GM23338 (cell line): Measurements from ENCODE around the gene NRP2.

ENCODE experiments used
- CREB1 ChIP-seq: fragments of 250-450 bp; sonication (Bioruptor Pico); IDR thresholded peaks from 2 replicates; pipeline ENCODE4 v1.5.0; 2020; ENCODE audit warnings: low read depth, mild to moderate bottlenecking, moderate library complexity
- CTCF ChIP-seq, 2 experiments: fragments of 200-600 bp in 1 of 2; sonication (generic) in 1 of 2; conservative IDR thresholded peaks; 2 replicates each; pipeline versions ENCODE4 v1.5.1 to v1.6.1; 2016 to 2017; ENCODE audit warnings: antibody characterized with exemption in 2 of 2, low read depth in 2 of 2, mild to moderate bottlenecking in 2 of 2, moderate library complexity in 1 of 2
- EZH2 ChIP-seq: fragments of 200-600 bp; sonication (generic); IDR thresholded peaks from one replicate; pipeline ENCODE4 v1.8.0; 2017; ENCODE audit warnings: antibody characterized with exemption, mild to moderate bottlenecking, low read depth; ENCODE audit not compliant: unreplicated experiment
- EZH2phosphoT487 ChIP-seq: fragments of 200-600 bp; sonication (generic); IDR thresholded peaks from one replicate; pipeline ENCODE4 v1.8.1; 2018; ENCODE audit warnings: antibody characterized with exemption; ENCODE audit not compliant: unreplicated experiment
- POLR2AphosphoS5 ChIP-seq: IDR thresholded peaks from 2 replicates; pipeline ENCODE4 v1.6.1; 2016; ENCODE audit warnings: antibody characterized with exemption, low read depth
- STAT1 ChIP-seq: IDR thresholded peaks from one replicate; pipeline ENCODE4 v1.6.1; 2016; ENCODE audit warnings: antibody characterized with exemption; ENCODE audit not compliant: unreplicated experiment
- ZNF114 ChIP-seq: fragments of 250-450 bp; sonication (Bioruptor Pico); IDR thresholded peaks from 2 replicates; pipeline ENCODE4 v1.5.0; 2020; ENCODE audit warnings: mild to moderate bottlenecking, moderate library complexity
- ZNF331 ChIP-seq: fragments of 250-450 bp; sonication (Bioruptor Pico); IDR thresholded peaks from 2 replicates; pipeline ENCODE4 v1.5.0; 2020; ENCODE audit warnings: low read depth, mild to moderate bottlenecking, moderate library complexity
- TF ChIP-seq, protein P1 (sequence below): IDR thresholded peaks from 2 replicates; pipeline ENCODE4 v1.6.1; 2016; ENCODE audit warnings: antibody characterized with exemption
- TF ChIP-seq, protein P2 (sequence below): IDR thresholded peaks from one replicate; pipeline ENCODE4 v1.6.1; 2018; ENCODE audit warnings: antibody characterized with exemption; ENCODE audit not compliant: unreplicated experiment

DNA sequence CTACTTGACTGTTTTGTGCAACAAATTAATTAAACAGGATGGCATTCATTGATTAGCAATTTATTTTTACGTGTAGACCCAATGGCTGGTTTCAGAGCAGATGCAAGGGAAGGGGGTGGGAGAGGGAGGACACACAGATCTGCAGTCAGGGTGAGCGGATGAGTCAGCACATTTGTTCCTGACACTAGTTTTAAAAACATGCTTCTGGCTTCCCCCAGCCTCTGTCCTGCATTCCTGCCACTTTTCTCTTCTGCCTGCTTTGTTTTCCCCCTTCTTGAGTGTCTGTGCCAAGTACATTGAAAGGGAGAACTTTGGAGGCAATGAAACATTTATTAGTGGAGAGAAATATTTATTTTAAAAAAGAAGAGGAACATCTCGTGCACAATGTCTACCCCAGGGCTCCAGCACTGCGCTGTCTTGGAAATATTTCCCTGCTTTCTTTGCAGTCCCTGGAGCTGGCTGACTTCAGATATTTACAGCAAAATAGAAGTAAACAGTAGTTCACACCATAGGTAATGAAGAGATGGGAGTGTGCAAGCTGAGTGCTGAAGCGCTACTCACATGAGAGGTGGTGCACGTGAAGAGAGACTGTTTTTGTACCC, 52.2 kb downstream of the NRP2 start:
- TF ChIP-seq CTCF (conservative IDR thresholded peaks at IDR 0.05; ENCODE audit: low read depth in 2 of 2): no peak
- TF ChIP-seq, protein P1, sequence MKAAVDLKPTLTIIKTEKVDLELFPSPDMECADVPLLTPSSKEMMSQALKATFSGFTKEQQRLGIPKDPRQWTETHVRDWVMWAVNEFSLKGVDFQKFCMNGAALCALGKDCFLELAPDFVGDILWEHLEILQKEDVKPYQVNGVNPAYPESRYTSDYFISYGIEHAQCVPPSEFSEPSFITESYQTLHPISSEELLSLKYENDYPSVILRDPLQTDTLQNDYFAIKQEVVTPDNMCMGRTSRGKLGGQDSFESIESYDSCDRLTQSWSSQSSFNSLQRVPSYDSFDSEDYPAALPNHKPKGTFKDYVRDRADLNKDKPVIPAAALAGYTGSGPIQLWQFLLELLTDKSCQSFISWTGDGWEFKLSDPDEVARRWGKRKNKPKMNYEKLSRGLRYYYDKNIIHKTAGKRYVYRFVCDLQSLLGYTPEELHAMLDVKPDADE: no peak; the same call in 1 of the 2 replicates
- no peak for TF ChIP-seq CREB1 (CRISPR knock-in tag)
- TF ChIP-seq EZH2: no peak
- TF ChIP-seq, protein P2, sequence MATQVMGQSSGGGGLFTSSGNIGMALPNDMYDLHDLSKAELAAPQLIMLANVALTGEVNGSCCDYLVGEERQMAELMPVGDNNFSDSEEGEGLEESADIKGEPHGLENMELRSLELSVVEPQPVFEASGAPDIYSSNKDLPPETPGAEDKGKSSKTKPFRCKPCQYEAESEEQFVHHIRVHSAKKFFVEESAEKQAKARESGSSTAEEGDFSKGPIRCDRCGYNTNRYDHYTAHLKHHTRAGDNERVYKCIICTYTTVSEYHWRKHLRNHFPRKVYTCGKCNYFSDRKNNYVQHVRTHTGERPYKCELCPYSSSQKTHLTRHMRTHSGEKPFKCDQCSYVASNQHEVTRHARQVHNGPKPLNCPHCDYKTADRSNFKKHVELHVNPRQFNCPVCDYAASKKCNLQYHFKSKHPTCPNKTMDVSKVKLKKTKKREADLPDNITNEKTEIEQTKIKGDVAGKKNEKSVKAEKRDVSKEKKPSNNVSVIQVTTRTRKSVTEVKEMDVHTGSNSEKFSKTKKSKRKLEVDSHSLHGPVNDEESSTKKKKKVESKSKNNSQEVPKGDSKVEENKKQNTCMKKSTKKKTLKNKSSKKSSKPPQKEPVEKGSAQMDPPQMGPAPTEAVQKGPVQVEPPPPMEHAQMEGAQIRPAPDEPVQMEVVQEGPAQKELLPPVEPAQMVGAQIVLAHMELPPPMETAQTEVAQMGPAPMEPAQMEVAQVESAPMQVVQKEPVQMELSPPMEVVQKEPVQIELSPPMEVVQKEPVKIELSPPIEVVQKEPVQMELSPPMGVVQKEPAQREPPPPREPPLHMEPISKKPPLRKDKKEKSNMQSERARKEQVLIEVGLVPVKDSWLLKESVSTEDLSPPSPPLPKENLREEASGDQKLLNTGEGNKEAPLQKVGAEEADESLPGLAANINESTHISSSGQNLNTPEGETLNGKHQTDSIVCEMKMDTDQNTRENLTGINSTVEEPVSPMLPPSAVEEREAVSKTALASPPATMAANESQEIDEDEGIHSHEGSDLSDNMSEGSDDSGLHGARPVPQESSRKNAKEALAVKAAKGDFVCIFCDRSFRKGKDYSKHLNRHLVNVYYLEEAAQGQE: no peak
- no peak for TF ChIP-seq ZNF114
- TF ChIP-seq EZH2phosphoT487: no peak
- no peak for TF ChIP-seq POLR2AphosphoS5
- TF ChIP-seq ZNF331 (CRISPR knock-in tag): no peak
- TF ChIP-seq STAT1: no peak
